ENCODE results near the gene GLRA1. TPM values are rescaled to one million over a fixed set of nuclear protein-coding genes. Genes with fewer than 3 reads are reported as not detected.

Gene GLRA1
- total RNA-seq, 1 donor from 2014 or later: not detected

DNA sequence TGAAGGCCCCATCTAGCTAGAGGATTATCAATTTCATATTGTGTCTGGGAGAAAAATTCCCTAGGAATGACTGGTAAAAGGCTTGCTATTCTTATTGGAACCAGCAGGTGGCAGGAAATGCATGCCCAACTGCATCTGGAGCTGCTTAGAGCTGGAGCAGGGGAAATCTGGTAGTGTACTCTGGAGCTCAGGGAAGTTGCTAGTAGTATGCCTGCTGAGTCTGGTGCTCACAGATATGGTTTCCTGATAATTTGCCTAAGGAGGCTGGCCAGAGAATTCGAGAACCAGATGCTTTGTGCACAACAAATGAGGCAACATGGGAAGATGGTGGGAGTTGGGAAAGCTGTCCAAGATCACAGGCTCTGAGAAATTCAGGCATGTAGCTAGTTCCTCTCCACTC is 99.2 kb downstream of the GLRA1 start:
- H3K27me3 ChIP-seq (ENCODE audit: control insufficient read depth, insufficient read depth, low read length): no peaks in the 10 kb centered on the region
- TF ChIP-seq, protein P1, sequence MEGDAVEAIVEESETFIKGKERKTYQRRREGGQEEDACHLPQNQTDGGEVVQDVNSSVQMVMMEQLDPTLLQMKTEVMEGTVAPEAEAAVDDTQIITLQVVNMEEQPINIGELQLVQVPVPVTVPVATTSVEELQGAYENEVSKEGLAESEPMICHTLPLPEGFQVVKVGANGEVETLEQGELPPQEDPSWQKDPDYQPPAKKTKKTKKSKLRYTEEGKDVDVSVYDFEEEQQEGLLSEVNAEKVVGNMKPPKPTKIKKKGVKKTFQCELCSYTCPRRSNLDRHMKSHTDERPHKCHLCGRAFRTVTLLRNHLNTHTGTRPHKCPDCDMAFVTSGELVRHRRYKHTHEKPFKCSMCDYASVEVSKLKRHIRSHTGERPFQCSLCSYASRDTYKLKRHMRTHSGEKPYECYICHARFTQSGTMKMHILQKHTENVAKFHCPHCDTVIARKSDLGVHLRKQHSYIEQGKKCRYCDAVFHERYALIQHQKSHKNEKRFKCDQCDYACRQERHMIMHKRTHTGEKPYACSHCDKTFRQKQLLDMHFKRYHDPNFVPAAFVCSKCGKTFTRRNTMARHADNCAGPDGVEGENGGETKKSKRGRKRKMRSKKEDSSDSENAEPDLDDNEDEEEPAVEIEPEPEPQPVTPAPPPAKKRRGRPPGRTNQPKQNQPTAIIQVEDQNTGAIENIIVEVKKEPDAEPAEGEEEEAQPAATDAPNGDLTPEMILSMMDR (IDR thresholded peaks at IDR 0.05; ENCODE audit: insufficient read depth, low read length, poor library complexity, severe bottlenecking): peak; percentile 91
- no peaks in the 10 kb centered on the region for H3K36me3 ChIP-seq (ENCODE audit: control insufficient read depth, insufficient read depth, low read length)
- no peak overlapping the region for H3K4me3 ChIP-seq (ENCODE audit: low read depth, low read length)
- DNase-seq (ENCODE audit: low read depth): no peak

DNA sequence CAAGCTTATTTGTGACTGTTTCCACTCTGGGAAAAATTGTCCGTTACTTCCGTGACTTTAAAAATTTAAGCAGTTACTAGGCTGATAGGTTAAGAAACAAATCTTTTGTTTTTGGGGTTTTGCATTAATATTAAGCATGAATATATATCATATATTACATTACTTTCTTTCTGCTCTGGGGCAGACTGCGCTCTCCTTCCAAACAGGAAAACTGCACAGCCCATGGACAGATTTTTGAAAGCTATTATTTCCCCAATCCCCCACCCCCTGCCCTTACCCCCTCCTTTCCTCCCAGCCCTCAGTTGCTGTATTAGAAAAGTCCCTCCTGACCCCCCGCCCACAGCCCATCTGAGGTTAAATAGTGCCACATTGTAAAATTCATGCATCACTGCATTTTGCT is 102.5 kb downstream of the GLRA1 start:
- H3K4me3 ChIP-seq (ENCODE audit: low read depth, low read length): no peak overlapping the region
- no peak for DNase-seq (ENCODE audit: low read depth)
- TF ChIP-seq, protein P1 (IDR thresholded peaks at IDR 0.05; ENCODE audit: insufficient read depth, low read length, poor library complexity, severe bottlenecking): no peak
- no peaks in the 10 kb centered on the region for H3K36me3 ChIP-seq (ENCODE audit: control insufficient read depth, insufficient read depth, low read length)
- no peaks in the 10 kb centered on the region for H3K27me3 ChIP-seq (ENCODE audit: control insufficient read depth, insufficient read depth, low read length)

DNA sequence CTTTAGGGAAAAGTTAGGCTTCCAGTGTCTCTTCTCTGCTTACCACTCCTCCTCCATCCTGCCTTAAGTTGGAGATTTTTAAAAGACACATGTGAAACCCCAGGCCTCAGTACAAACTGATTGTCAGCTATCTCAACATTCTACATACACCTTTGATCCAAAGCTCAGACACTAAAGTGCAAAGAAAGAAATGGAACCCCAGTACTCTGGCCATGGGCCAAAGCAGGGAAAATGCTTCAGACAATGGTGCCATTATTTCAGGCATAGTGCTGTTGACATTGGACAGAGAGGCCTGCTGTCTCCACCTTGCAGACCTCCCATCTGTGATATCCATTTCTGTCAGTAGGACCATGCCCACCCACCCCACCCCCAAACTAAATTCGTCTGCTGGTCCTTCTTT is 103.7 kb downstream of the GLRA1 start:
- TF ChIP-seq, protein P1 (IDR thresholded peaks at IDR 0.05; ENCODE audit: insufficient read depth, low read length, poor library complexity, severe bottlenecking): no peak

DNA sequence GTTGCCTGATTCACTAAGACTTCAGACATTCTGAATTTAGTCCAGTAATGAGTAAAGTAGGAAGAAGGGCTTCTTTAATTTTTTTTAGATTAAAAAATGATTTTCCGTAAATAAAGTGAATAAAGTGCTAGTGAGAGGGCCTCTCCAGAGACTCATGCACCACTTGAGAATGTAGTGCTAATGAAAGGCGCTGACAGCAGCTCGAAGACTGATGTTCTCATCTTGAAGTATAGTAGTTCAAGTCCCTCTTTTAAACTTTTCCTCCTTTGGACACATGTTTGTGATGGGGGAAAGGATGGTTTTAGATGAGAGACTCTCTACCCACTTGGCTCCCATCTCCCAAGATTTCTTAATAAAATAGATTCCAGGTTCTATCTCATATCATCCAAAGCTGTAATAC is 104.4 kb downstream of the GLRA1 start:
- TF ChIP-seq, protein P1 (IDR thresholded peaks at IDR 0.05; ENCODE audit: insufficient read depth, low read length, poor library complexity, severe bottlenecking): no peak
- no peak for DNase-seq (ENCODE audit: low read depth)
- Histone ChIP-seq H3K4me3 (ENCODE audit: low read depth, low read length) (no peak overlapping the region), H3K27me3 (ENCODE audit: control insufficient read depth, insufficient read depth, low read length) (no peaks in the 10 kb centered on the region), H3K36me3 (ENCODE audit: control insufficient read depth, insufficient read depth, low read length) (no peaks in the 10 kb centered on the region)

More for the DNA sequence above, 103.7 kb downstream of the GLRA1 start:
- H3K4me3 ChIP-seq (ENCODE audit: low read depth, low read length): no peak overlapping the region
- no peak for DNase-seq (ENCODE audit: low read depth)
- no peaks in the 10 kb centered on the region for H3K27me3 ChIP-seq (ENCODE audit: control insufficient read depth, insufficient read depth, low read length)
- H3K36me3 ChIP-seq (ENCODE audit: control insufficient read depth, insufficient read depth, low read length): no peaks in the 10 kb centered on the region

DNA sequence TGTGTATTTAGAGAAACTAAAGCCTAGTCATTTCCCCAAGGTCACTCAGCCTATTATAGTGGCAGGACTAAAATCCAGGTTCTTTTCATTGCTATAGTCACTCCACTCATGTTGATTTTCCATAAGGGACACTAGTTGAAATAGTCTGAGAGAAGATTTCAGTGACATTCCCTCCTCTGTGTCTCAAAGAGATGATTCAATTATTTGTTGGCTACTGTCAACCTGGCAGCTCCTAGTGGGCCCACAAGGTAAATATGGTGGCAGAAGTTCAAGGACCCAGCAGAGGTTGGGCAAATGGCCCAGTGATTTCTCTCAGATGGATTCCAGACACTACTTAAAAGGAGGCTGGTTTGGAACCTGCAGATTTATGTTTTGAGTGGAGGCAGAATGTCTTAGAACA is 104.8 kb downstream of the GLRA1 start:
- Histone ChIP-seq H3K36me3 (ENCODE audit: control insufficient read depth, insufficient read depth, low read length) (no peaks in the 10 kb centered on the region), H3K27me3 (ENCODE audit: control insufficient read depth, insufficient read depth, low read length) (no peaks in the 10 kb centered on the region), H3K4me3 (ENCODE audit: low read depth, low read length) (no peak overlapping the region)
- DNase-seq (ENCODE audit: low read depth): no peak
- TF ChIP-seq, protein P1 (IDR thresholded peaks at IDR 0.05; ENCODE audit: insufficient read depth, low read length, poor library complexity, severe bottlenecking): no peak

DNA sequence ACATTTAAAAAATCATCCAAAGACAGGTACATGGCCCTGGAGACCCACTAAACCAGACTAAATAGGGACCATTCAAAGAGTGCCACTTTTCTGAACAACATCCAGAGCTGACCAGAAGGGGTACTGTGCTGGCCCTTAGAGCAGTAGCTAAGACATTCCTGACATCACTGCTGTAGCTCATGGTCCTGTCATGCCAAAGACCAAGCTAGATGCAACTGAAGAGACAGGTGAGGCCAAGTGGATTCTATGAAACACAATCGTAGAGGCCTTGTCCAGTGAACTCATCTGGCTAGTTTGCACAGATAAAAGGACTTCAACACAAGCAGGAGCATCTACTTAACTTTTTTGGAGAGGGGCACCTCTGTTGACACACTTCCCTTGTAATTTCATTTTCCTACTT is 109.6 kb downstream of the GLRA1 start:
- TF ChIP-seq, protein P1 (IDR thresholded peaks at IDR 0.05; ENCODE audit: insufficient read depth, low read length, poor library complexity, severe bottlenecking): no peak
- Histone ChIP-seq H3K4me3 (ENCODE audit: low read depth, low read length) (no peak overlapping the region), H3K36me3 (ENCODE audit: control insufficient read depth, insufficient read depth, low read length) (no peaks in the 10 kb centered on the region), H3K27me3 (ENCODE audit: control insufficient read depth, insufficient read depth, low read length) (no peaks in the 10 kb centered on the region)
- DNase-seq (ENCODE audit: low read depth): no peak
